ENCODE results near the gene TUBA4B.
"Not testable (repeated sequence)": the region's sequence is repeated elsewhere in the genome, so short reads cannot be mapped to it uniquely, and the experiment has no call there.

Gene TUBA4B

DNA sequence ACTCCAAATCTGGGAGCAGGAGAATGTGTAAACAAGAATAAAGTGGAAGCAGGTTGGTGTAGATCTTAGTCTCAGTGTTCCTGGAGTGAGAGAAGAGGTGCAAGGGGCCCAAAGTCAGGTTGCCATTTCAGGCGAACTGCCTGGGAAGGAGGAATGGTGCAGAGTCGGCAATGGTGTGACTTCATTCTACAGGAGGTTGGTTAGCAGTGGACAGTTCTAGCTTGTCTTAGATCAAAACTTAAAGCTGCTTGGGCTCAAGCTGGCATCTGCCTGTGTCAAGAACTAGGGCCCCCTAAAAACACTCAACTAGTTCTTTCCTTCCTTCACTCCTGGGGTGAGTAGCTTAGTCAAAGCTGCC is 4.2 kb upstream of the TUBA4B start:
- no peak for DNase-seq (ENCODE audit: low read depth)

DNA sequence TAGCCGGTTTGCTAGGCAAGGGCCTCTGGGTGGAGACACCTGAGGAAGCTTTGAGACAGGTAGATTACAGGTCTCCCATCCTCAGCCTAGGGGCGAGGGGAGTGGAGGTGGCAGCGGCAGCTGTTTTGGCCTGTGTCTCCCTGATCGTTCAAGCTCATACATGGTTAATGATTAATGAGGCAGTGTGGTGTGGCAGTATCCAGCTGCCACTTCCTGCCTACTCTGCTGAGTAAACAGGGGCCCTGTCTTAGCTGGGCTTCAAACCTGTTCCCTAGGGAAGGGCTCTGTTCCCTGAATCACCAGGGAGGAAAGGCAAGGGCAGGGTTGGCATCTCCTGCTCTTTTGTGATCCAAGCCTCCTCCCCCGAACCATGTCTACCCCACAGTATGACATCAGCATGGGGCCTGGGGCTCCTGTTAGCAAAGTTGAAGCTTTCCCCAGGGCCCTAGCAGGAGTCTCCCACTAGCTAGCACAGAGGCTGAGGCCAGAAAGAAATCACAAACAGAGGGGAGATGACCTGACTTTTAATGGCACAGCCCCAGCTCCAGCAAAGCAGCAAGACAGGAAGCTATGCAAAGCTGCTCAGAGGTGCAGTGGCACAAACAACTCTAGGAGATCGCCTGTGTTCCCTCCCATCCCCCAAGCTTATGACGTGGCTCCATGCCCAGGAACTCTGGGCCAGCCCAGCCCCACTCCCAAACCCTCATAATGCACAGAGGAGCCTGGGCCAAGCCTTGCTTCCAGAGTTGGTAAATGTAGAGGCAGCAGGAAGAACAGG is 3.7 kb upstream of the TUBA4B start:
- no peak for DNase-seq (ENCODE audit: low read depth)

DNA sequence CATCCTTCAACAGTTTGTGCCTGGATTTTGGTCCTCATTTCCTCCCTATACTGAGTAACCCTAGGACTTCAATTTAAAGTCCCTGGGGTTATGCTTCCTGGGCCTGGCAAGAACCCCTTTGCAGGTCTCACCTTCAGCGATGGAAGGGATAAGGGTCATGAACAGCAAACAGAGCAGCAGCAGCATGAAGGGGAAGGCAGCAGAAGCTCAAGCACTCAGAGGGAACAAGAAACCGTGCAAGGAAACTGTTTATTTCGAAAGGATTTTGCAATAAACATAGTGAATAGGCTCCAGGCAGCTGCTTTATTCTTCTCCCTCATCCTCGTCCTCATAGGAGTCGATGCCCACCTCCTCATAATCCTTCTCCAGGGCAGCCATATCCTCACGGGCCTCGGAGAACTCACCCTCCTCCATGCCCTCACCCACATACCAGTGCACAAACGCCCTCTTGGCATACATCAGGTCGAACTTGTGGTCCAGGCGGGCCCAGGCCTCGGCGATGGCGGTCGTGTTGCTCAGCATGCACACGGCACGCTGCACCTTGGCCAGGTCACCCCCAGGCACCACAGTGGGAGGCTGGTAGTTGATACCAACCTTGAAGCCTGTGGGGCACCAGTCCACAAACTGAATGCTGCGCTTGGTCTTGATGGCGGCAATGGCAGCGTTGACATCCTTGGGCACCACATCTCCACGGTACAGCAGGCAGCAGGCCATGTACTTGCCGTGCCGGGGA is 2.8 kb upstream of the TUBA4B start:
- no peak for DNase-seq (ENCODE audit: low read depth)

DNA sequence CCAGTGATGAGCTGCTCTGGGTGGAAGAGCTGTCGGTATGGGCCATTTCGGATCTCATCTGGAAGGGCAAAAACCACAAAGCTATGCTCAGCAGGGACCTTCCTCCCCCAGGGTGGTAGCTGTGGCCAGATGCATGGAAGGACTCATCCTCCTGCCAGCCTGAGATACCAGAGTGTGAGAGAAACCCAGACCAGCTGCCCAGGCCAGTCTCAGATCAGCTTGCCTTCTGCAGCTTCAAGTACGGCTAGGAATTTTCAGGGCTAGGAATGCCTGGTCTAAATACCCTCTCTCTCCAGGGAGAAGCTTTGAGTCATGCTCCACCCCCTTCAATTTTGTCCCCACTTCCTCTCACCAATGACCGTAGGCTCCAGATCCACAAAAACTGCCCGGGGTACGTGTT is 1.4 kb upstream of the TUBA4B start:
- no peak for DNase-seq (ENCODE audit: low read depth)

DNA sequence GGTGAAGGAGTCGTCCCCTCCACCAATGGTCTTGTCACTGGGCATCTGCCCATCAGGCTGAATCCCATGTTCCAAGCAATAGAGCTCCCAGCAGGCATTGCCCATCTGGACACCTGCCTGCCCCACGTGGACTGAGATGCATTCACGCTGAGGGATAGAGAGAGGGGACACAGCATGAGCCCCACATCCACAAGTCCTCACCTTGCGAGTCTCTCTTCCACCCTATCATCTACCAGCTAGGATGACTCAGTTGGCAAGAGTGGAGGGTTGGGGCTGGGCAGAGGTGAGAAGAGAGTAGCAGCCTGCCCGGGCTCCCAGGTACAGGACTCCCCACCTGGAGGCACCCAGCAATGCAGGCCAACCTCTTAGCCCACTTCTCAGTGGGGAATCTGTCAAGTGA is 959 bp upstream of the TUBA4B start:
- no peak for DNase-seq (ENCODE audit: low read depth)

DNA sequence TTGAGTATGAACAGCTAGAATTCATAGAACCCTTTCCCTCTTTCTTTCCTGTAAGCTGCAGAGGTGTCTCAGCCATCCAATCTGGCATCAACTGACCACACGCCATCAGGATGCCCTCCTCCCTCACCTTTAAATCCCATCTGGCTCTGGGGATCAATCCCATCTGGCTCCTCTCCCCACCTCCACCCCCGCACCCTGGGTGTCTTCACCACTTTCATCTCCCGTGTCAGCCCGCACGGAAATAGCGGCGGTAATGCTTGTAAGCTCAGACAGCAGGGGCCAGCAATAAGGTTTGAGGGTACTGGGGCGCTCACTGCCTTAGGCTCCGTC is 508 bp upstream of the TUBA4B start:
- DNase-seq (ENCODE audit: low read depth): peak; percentile 24

DNA sequence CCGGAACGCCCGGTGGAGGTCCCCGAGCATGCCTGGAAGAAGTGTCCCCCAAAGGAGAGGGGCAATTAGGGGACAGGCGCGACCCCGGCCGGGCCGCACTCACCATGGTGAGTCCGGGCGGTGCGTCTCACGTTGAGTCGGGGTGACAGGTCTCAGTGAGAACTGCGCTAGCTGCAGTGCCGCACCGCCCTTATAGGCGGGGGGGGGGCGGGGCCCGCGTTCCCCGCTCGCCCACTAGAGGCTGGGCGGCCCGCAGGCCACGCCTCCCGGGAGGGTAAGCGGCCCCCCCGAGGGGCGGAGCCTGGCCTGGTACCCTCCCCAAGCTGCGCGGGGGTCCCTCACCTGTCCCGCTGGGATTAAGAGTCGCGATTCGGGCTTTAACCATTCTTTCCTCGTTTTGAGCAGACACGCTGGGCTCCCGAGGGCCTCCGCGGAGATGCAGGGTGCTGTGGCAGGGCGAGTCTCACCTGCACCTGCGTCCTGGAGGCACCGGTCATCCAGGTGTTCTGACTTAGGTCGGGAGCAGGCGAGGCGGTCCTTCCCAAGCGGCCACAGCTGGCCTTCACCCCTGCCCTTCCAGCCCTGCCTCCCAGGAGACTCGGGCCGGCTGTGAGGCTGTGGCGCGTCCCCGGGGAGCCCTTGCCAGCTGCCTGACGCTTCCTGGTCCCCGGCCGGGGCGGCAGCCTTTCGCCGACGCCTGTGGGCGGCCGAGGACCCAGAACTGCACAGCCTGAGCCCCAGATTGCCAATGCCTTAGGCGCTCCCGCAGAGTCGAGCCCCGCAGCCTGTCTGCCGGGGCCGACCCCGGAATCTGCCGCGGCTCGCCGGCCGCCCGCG is 928 bp downstream of the TUBA4B start, which contains the start of gene TUBA4A:
Gene TUBA4A (minus strand): TSS at position 166 of the 837 bp plus-strand sequence. CDS start 60 bp downstream, at position 106.
- DNase-seq (ENCODE audit: low read depth): peak; percentile 88

DNA sequence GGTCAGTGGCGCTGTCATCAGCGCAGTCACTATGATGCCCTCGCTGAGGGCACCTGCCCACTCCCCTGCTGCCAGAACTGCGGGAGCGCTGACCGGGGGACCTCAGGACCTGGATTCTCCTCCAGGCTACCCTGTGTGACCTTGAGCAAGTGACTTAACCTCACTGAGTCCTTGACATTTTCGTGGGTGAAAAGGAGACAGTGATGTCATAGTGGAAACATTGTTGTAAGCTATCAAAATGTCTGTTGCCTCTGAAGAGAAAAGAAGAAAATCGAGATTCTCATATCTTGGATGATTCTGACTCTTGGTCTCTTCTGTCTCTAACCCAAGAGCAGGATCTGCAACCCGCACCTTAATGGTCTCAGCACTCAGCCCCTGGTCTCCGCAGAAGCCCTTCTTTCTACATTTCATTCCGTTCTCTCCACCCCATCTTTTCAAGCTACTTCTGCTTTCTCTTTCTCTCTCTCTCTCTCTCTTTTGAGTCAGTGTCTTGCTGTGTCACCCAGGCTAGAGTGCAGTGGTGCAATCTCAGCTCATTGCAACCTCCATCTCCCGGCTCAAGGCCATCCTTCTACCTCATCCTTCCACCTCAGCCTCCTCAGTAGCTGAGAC is 1.7 kb downstream of the TUBA4B start:
- DNase-seq (ENCODE audit: low read depth): peak; percentile 20

DNA sequence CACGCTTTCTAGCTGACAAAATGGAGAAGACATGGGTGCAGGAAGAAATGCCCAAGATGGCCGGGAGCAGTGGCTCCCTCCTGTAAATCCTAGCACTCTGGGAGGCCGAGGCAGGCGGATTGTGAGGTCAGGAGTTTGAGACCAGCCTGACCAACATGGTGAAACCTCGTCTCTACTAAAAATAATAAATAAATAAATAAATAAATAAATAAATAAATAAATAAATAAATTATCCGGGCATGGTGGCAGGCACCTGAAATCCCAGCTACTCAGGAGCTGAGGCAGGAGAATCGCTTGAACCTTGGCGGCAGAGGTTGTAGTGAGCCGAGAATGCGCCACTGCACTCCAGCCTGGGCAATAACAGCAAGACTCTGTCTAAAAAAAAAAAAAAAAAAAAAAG is 5.9 kb downstream of the TUBA4B start:
- DNase-seq (ENCODE audit: low read depth): not testable (repeated sequence)

DNA sequence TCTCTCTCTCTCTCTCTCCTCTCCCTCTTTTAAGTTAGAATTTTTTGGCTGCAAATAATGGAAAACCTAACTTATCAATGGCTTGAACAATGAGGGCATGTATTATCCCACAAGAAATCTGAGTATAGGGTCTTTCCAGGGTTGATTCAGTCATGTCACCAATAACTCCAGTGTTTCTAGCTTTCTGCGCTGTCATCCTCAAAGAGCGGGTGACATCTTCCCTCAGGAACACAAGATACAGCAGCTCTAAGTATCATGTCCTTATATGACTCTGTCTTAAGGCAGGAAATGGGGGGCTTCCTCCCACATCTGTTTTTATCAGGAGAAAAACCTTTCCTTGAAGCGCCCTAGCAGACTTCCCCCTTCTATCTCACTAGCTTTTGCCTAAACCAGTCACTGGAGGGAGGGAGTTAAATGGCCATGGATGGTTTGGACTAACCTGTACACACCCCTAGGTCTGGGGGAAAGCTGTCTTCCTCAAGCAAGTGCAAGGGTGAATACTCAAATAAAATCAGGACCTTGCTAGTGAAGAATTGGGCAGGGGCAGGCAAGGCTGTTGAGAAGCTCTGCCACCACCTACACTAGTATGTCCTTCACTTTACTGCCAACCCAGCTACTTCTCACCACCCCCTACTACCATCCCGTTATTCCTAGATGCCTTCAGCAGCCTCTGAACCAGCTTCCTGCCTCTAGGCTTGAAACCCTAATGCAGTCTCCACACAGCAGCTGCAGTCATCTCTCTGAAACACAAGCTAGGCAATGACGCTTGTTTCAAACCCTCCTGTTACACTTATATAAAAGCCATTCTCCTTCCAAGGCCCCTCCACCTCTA is 8.2 kb downstream of the TUBA4B start:
- DNase-seq (ENCODE audit: low read depth): no peak

DNA sequence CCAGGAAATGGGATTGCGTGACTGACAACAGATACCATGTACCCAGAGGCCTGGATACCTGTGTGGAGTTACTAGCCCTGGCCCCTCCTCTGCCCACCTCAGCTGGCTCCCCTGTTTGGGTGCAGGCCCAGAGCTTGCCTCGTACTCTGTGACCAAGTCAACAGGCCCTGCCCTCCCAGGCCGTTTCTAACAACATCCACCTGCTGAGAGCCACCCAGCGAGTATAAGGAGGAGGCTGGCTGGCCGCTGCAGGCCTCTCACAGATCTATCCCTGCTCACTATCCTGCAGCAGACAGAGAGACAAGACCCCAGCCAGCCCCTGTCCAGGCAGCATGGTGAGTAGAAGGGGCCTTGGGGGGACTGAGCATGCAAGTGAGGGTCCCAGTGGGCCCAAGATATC is 13.2 kb downstream of the TUBA4B start:
- DNase-seq (ENCODE audit: low read depth): no peak

DNA sequence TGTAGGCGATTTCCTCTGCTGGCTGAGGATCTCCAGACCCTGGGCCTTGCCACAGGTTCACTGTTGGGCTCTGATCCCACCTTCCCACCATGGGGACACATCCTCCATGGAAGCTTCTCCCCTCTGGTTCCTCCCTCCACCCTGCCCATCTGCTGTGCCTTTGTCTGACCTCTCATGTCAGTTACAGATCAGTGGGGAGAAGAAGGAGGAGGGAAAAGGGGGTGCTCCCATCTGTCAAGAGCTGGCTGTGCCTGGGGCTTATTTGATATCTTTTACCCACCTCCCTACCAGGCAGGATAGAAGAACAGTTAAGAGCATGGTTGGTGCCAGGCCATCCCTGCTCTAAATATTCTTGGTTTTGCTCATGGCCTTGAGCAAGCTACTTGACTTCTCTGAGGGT is 13.8 kb downstream of the TUBA4B start:
- no peak for DNase-seq (ENCODE audit: low read depth)

DNA sequence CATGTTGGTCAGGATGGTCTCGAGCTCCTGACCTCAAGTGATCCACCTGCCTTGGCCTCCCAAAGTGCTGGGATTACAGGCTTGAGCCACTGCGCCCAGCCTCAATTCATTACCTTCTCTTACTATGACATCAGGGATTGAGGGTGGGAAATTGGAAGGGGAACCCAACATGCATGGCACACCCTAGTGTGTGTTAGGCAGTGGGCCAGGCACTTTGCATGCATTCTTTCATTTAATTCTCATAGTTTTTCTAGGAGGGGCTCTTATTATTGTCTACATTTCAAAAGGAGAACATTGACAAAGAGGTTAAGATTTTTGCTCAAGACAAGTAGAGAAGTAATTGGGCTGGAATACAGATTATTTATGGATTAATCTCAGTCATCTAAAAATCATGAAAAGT is 15.3 kb downstream of the TUBA4B start:
- DNase-seq (ENCODE audit: low read depth): no peak

DNA sequence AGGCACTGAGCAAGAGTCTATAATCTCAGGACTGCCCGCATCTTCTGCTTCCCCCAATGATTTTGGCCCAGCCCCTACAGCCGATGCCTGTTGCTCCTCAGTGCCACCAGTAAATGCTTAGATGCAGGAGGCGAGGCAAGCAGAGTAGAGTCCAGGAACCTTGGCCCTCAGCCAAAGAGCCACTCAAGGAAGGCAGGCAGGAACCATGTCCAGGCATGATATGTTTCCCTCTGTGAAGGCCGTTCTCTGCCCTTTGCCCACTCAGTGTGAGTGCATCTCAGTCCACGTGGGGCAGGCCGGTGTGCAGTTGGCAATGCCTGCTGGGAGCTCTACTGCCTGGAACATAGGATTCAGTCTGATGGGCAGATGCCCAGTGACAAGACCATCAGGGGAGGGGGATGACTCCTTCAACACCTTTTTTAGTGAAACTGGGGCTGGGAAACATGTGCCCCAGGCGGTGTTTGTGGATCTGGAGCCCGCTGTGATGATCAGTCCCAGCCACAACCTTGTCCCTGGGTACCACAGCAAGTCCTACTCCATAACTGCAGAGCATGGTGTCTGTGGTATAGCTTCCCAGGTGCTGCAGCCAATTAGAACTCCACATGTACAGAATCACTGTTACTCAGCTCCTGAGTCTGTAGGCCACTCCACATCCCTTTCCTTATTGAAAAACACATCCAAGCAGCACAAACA is 16.5 kb downstream of the TUBA4B start:
- DNase-seq (ENCODE audit: low read depth): no peak

DNA sequence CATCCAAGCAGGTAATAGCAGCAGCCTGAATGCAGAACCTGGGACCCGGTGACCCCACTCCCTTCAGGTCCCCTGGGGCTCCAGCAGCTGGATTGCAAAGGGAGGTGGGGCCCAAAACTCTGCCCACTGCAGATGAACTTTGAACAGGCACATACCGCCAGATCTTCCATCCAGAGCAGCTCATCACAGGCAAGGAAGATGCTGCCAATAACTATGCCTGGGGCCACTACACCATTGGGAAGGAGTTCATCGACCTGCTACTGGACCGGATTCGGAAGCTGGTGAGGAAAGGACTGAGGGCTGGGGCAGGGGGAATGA is 17.0 kb downstream of the TUBA4B start:
- no peak for DNase-seq (ENCODE audit: low read depth)

DNA sequence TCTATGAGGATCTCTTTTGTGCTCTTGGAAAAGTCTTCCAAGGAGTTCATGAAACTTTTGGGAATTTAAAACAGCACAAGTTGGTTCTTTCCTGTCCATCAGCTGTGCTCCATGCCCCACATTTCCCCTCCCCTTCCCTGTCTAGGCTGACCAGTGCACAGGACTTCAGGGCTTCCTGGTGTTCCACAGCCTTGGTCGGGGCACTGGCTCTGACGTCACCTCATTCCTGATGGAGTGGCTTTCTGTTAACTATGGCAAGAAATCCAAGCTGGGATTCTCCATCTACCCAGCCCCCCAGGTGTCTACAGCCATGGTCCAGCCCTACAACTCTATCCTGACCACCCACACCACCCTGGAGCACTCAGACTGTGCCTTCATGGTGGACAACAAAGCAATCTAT is 18.0 kb downstream of the TUBA4B start:
- no peak for DNase-seq (ENCODE audit: low read depth)

DNA sequence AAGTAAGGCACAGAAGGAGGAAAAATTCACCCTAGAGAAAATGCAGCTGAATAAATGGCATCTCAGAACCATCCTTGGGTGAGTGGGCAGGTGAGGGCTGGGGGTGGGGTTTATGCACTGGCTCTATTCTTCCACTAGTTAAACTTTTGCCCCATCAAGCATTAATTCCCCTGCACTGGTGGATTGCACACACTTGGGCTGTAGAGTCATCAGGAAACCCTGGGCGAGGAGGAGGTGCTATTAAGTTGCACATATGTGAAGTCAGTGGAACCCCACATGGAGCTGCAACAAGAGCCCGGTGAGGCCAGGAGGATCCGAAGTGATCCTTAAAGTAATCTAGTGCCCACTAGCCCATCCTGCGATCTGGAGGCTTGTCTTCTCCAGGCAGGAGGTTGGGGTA is 19.3 kb downstream of the TUBA4B start:
- no peak for DNase-seq (ENCODE audit: low read depth)

DNA sequence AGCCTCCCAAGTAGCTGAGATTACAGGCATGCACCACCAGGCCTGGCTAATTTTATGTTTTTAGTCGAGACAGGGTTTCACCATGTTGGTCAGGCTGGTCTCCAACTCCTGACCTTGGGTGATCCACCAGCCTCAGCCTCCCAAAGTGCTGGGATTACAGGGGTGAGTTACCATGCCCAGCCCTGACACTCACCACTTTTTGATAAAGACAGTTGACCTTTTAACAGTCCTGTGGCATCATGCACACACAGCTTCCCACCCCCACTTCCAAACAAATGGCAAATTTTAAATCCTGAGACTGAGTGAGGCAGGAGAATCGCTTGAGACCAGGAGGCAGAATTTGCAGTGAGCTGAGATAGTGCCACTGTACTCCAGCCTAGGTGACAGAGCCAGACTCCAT is 20.0 kb downstream of the TUBA4B start:
- DNase-seq (ENCODE audit: low read depth): no peak

DNA sequence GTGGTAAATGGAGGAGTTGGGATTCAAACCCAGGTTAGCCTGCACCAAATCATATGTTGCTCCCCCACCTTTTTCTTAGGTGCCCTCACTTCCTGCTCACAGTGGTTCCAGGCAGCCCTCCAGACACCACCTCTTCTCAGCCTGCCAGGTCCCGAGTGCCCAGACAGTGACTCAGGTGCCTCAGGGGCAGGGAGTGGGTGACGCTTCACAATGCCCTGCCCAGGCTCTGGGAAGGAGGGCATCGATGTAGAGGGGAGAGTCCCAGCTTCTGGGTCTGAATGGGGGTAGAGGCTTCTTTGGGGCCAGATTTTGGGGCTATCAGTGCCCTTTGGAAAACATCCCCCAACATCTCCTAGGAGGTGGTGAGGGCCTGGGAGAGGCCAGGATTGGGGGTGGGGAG is 20.9 kb downstream of the TUBA4B start:
- no peak for DNase-seq (ENCODE audit: low read depth)

DNA sequence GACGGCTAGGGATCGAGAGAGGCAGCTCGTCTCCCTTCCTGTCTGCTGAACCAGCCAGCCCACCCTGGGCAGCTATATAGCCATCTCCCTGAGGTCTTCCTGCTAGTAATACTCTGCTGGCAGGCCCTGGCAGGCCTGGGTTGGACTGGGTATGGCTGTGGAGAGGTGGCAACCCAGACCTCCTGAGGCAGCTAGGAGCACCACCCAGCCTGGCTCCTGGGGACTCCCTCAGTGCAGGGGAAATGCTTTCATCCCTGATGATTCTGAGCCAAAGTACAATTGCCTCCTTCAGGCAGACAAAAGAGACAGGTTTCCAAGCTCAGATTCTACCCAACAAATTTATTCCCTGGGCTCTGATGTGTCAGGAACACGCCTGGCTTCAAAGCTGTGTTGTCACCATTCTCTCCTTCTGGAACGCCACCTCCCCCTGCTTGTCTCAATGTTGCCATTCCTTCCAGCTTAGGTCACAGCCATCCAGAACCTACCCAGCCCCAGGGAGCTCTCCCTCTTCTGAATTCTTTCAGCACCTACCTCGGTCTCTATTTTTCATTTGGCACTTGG is 21.4 kb downstream of the TUBA4B start:
- DNase-seq (ENCODE audit: low read depth): no peak

Data from activated T-helper 9 cell treated with anti-CD3 and anti-CD28 coated beads, Interleukin-2, amount 50 U/mL, for 16 hours (primary cell).